ENCODE measurements around the gene HTR6. TPM values are rescaled to one million over a fixed set of nuclear protein-coding genes. Genes with fewer than 3 reads are reported as not detected.
"Not testable (repeated sequence)": the region's sequence is repeated elsewhere in the genome, so short reads cannot be mapped to it uniquely, and the experiment has no call there.

HTR6 gene
- total RNA-seq, 2 donors from 2014 or later = not detected

GRCh38 chr1:19633106-19633505 lies 31.6 kb upstream of the HTR6 start:
- Histone ChIP-seq H3K4me3 (no peak overlapping the region), H3K27ac (no peak overlapping the region), H3K27me3 (no peaks in the 10 kb centered on the region), H3K36me3 (peaks cover 21% of the 10 kb centered on the region), H3K4me1 (peaks cover 0 to 7% of the 10 kb centered on the region in 2 donors), H3K9me3 (no peaks in the 10 kb centered on the region)
- TF ChIP-seq CTCF (IDR thresholded peaks at IDR 0.05) = no peak
- no peak for DNase-seq (ENCODE audit: low spot score)

GRCh38 chr1:19635064-19635463 lies 29.6 kb upstream of the HTR6 start:
- DNase-seq (ENCODE audit: low spot score); H3K4me3 ChIP-seq; H3K36me3 ChIP-seq; H3K4me1 ChIP-seq; H3K27ac ChIP-seq; H3K9me3 ChIP-seq; H3K27me3 ChIP-seq: not testable (repeated sequence)

- H3K36me3 ChIP-seq = no peaks in the 10 kb centered on the region
- TF ChIP-seq CTCF (IDR thresholded peaks at IDR 0.05) = no peak
- no peaks in the 10 kb centered on the region for H3K27me3 ChIP-seq
- DNase-seq (ENCODE audit: low spot score) = no peak
- H3K9me3 ChIP-seq = no peaks in the 10 kb centered on the region
- peaks cover 0 to 2% of the 10 kb centered on the region in 2 donors for H3K4me1 ChIP-seq
- H3K27ac ChIP-seq = no peak overlapping the region
- no peak overlapping the region for H3K4me3 ChIP-seq
These were observed 29.0 kb upstream of the HTR6 start for GRCh38 chr1:19635646-19636045.

- TF ChIP-seq CTCF (IDR thresholded peaks at IDR 0.05) = no peak
- Histone ChIP-seq H3K9me3 (no peaks in the 10 kb centered on the region), H3K36me3 (no peaks in the 10 kb centered on the region), H3K27me3 (no peaks in the 10 kb centered on the region), H3K4me3 (no peak overlapping the region), H3K27ac (no peak overlapping the region), H3K4me1 (peaks cover 0 to 5% of the 10 kb centered on the region in 2 donors)
- DNase-seq (ENCODE audit: low spot score) = no peak
These were observed 28.6 kb upstream of the HTR6 start for GRCh38 chr1:19636065-19636464.

- H3K36me3 ChIP-seq; DNase-seq (ENCODE audit: low spot score); H3K27ac ChIP-seq; H3K9me3 ChIP-seq; H3K4me1 ChIP-seq; H3K4me3 ChIP-seq; H3K27me3 ChIP-seq: not testable (repeated sequence)
These were observed 27.9 kb upstream of the HTR6 start for GRCh38 chr1:19636749-19637148.

- no peaks in the 10 kb centered on the region for H3K36me3 ChIP-seq
- no peak for DNase-seq (ENCODE audit: low spot score)
- H3K4me1 ChIP-seq = peaks cover 0 to 5% of the 10 kb centered on the region in 2 donors
- H3K4me3 ChIP-seq = no peak overlapping the region
- H3K27ac ChIP-seq = no peak overlapping the region
- H3K27me3 ChIP-seq = no peaks in the 10 kb centered on the region
- no peaks in the 10 kb centered on the region for H3K9me3 ChIP-seq
- TF ChIP-seq CTCF (IDR thresholded peaks at IDR 0.05) = no peak
These were observed 27.1 kb upstream of the HTR6 start for GRCh38 chr1:19637606-19638005.

GRCh38 chr1:19639228-19639627 lies 25.4 kb upstream of the HTR6 start:
- peaks cover 0 to 12% of the 10 kb centered on the region in 2 donors for H3K4me1 ChIP-seq
- not testable (repeated sequence) for H3K4me3 ChIP-seq; H3K9me3 ChIP-seq; H3K27ac ChIP-seq; DNase-seq (ENCODE audit: low spot score); H3K27me3 ChIP-seq; H3K36me3 ChIP-seq

Measured in right atrium auricular region (tissue), 2 donors.